H1 (cell line): ENCODE data around the gene TNNC1. TPM values are rescaled to one million over a fixed set of nuclear protein-coding genes. Genes with fewer than 3 reads are reported as not detected.

ENCODE experiments used
- CTCF ChIA-PET: fragments of 300-600 bp; sonication (Branson Sonifier 250); formaldehyde crosslinking; loops from one replicate; lab custom pipeline; 2021; ENCODE audit not compliant: partially characterized antibody; lab: Charles Lee
- POLR2A ChIA-PET: fragments of 300-600 bp; sonication (Branson Sonifier 250); formaldehyde crosslinking; loops from one replicate; lab custom pipeline; 2021; ENCODE audit warnings: inconsistent platforms; ENCODE audit not compliant: partially characterized antibody; lab: Charles Lee
- DNase-seq, 2 experiments: peaks; one replicate each; pipeline versions ENCODE4 v3.0.0 to v3.0.0-alpha.2; 2010 to 2022; ENCODE audit warnings: low spot score in 2 of 2, low read depth in 1 of 2, mixed read lengths in 1 of 2
- FAIRE-seq: peaks from 2 replicates; lab custom pipeline; 2011; peaks lifted over from hg19 to GRCh38; lab: Jason Lieb, UNC
- H2AFZ ChIP-seq: 2 replicates; pipeline ENCODE4 v1.8.1; 2012; ENCODE audit warnings: low read length, inconsistent platforms
- H2AK5ac ChIP-seq: 2 replicates; pipeline ENCODE4 v1.6.1; 2013; ENCODE audit warnings: low read depth, low read length
- H2BK120ac ChIP-seq: replicated peaks from 2 replicates; pipeline ENCODE3; 2013; ENCODE audit warnings: low read depth, low read length, inconsistent platforms
- H2BK12ac ChIP-seq: 2 replicates; pipeline ENCODE4 v1.6.1; 2013; ENCODE audit warnings: low read depth, low read length
- H2BK15ac ChIP-seq: 2 replicates; pipeline ENCODE4 v1.6.1; 2013; ENCODE audit warnings: low read length
- H2BK20ac ChIP-seq: 2 replicates; pipeline ENCODE4 v1.6.1; 2013; ENCODE audit warnings: low read length
- H2BK5ac ChIP-seq: 2 replicates; pipeline ENCODE4 v1.6.1; 2013; ENCODE audit warnings: low read depth, low read length
- H3K14ac ChIP-seq: 2 replicates; pipeline ENCODE4 v1.6.1; 2013; ENCODE audit warnings: inconsistent platforms; ENCODE audit not compliant: insufficient read length
- H3K18ac ChIP-seq: 2 replicates; pipeline ENCODE4 v1.6.1; 2013; ENCODE audit warnings: low read length; ENCODE audit errors: extremely low read depth
- H3K23ac ChIP-seq: 2 replicates; pipeline ENCODE4 v1.6.1; 2013; ENCODE audit warnings: inconsistent platforms; ENCODE audit not compliant: insufficient read length
- H3K23me2 ChIP-seq: 2 replicates; pipeline ENCODE4 v1.6.1; 2013; ENCODE audit warnings: low read depth, low read length
- H3K27ac ChIP-seq: 2 replicates; pipeline ENCODE4 v1.6.1; 2011; ENCODE audit warnings: low read depth, low read length, inconsistent platforms
- H3K27me3 ChIP-seq, 4 experiments: replicated peaks in 1 of 4; 1 replicate in 1 of 4; 2 replicates in 3 of 4; pipeline versions ENCODE4 v1.6.1 to v1.8.1; 2011 to 2013; ENCODE audit warnings: low read length in 3 of 4, mild to moderate bottlenecking in 3 of 4, inconsistent platforms in 2 of 4, mixed read lengths in 2 of 4, moderate library complexity in 1 of 4; ENCODE audit not compliant: control insufficient read depth in 3 of 4, insufficient read depth in 3 of 4; ENCODE audit errors: extremely low read depth in 1 of 4
- H3K36me3 ChIP-seq, 4 experiments: 2 replicates each; pipeline versions ENCODE4 v1.6.1 to v1.8.1; 2011 to 2013; ENCODE audit warnings: mild to moderate bottlenecking in 4 of 4, low read length in 3 of 4, moderate library complexity in 2 of 4, control low read depth in 1 of 4, inconsistent platforms in 1 of 4; ENCODE audit not compliant: insufficient read depth in 4 of 4, control insufficient read depth in 2 of 4
- H3K4ac ChIP-seq: replicated peaks from 2 replicates; pipeline ENCODE3; 2013; ENCODE audit warnings: low read length, low read depth, mixed read lengths, inconsistent platforms; ENCODE audit not compliant: insufficient read length
- H3K4me1 ChIP-seq, 4 experiments: replicated peaks in 1 of 4; 1 replicate in 1 of 4; 2 replicates in 3 of 4; pipeline versions ENCODE4 v1.6.1 to v1.8.1; 2011 to 2013; ENCODE audit warnings: low read length in 3 of 4, inconsistent platforms in 2 of 4, mixed read lengths in 1 of 4; ENCODE audit not compliant: insufficient read depth in 4 of 4, control insufficient read depth in 3 of 4
- H3K4me2 ChIP-seq, 2 experiments: 2 replicates each; pipeline versions ENCODE4 v1.6.1 to v1.8.1; 2011 to 2013; ENCODE audit warnings: low read depth in 2 of 2, low read length in 2 of 2, control low read depth in 1 of 2, inconsistent platforms in 1 of 2, mild to moderate bottlenecking in 1 of 2; ENCODE audit not compliant: insufficient read depth in 1 of 2
- H3K4me3 ChIP-seq, 4 experiments: fragments of 200-600, 300-600 bp in 1 of 4; sonication (generic), shearing (Covaris generic), sonication (Bioruptor Twin) in 1 of 4; 2 replicates each; pipeline versions ENCODE4 v1.5.1 to v1.8.1; 2011 to 2016; ENCODE audit warnings: low read length in 4 of 4, low read depth in 3 of 4, control low read depth in 2 of 4, inconsistent platforms in 2 of 4, mild to moderate bottlenecking in 2 of 4, mixed read lengths in 1 of 4, moderate library complexity in 1 of 4; ENCODE audit not compliant: insufficient read depth in 2 of 4; ENCODE audit errors: extremely low read depth in 1 of 4
- H3K56ac ChIP-seq: replicated peaks from 2 replicates; pipeline ENCODE3; 2013; ENCODE audit warnings: low read depth, mild to moderate bottlenecking, mixed read lengths, low read length, inconsistent platforms; ENCODE audit not compliant: insufficient read length
- H3K79me1 ChIP-seq: 2 replicates; pipeline ENCODE4 v1.6.1; 2013; ENCODE audit warnings: low read depth, low read length, control low read depth
- H3K79me2 ChIP-seq, 2 experiments: 2 replicates each; pipeline versions ENCODE4 v1.6.1 to v1.8.1; 2012 to 2013; ENCODE audit warnings: low read length in 2 of 2, mild to moderate bottlenecking in 2 of 2, inconsistent platforms in 1 of 2; ENCODE audit not compliant: insufficient read depth in 2 of 2, control insufficient read depth in 1 of 2
- H3K9ac ChIP-seq, 4 experiments: replicated peaks in 1 of 4; 1 replicate in 1 of 4; 2 replicates in 3 of 4; pipeline versions ENCODE4 v1.6.1 to v1.8.1; 2011 to 2013; ENCODE audit warnings: low read depth in 3 of 4, low read length in 3 of 4, control low read depth in 2 of 4, mild to moderate bottlenecking in 2 of 4, moderate library complexity in 2 of 4, inconsistent platforms in 1 of 4; ENCODE audit errors: extremely low read depth in 1 of 4
- H3K9me3 ChIP-seq, 2 experiments: 2 replicates each; pipeline versions ENCODE4 v1.6.1 to v1.8.1; 2012 to 2013; ENCODE audit warnings: mild to moderate bottlenecking in 2 of 2, moderate library complexity in 2 of 2, control low read depth in 1 of 2, inconsistent platforms in 1 of 2, low read depth in 1 of 2, low read length in 1 of 2, mixed read lengths in 1 of 2; ENCODE audit not compliant: insufficient read depth in 2 of 2
- H4K20me1 ChIP-seq, 2 experiments: replicated peaks in 1 of 2; 2 replicates each; pipeline versions ENCODE3 to v1.8.1; 2011 to 2013; ENCODE audit warnings: inconsistent platforms in 2 of 2, low read length in 2 of 2, mild to moderate bottlenecking in 1 of 2; ENCODE audit not compliant: insufficient read depth in 2 of 2, control insufficient read depth in 1 of 2
- H4K5ac ChIP-seq: 2 replicates; pipeline ENCODE4 v1.6.1; 2013; ENCODE audit warnings: low read length, low read depth, mixed read lengths, inconsistent platforms; ENCODE audit not compliant: insufficient read length
- H4K8ac ChIP-seq: 2 replicates; pipeline ENCODE4 v1.8.0; 2013; ENCODE audit warnings: mild to moderate bottlenecking, moderate library complexity, low read length, inconsistent platforms; ENCODE audit not compliant: insufficient read depth; ENCODE audit errors: extremely low read depth
- H4K91ac ChIP-seq: replicated peaks from 2 replicates; pipeline ENCODE3; 2013; ENCODE audit warnings: low read length, mixed read lengths, inconsistent platforms; ENCODE audit not compliant: insufficient read length
- BRCA1 ChIP-seq: IDR thresholded peaks from 2 replicates; pipeline ENCODE4 v1.6.1; 2012; ENCODE audit warnings: low read depth, low read length, improper control_type of control experiment
- CEBPB ChIP-seq: IDR thresholded peaks from 2 replicates; pipeline ENCODE4 v1.6.1; 2012; ENCODE audit warnings: low read depth, low read length
- EGR1 ChIP-seq: IDR thresholded peaks from 2 replicates; pipeline ENCODE4 v1.6.1; 2011; ENCODE audit warnings: low read depth, low read length, borderline replicate concordance
- GTF2F1 ChIP-seq: IDR thresholded peaks from 2 replicates; pipeline ENCODE4 v1.6.1; 2012; ENCODE audit warnings: low read depth, low read length, improper control_type of control experiment, borderline replicate concordance
- JUND ChIP-seq: IDR thresholded peaks from 2 replicates; pipeline ENCODE4 v1.6.1; 2011; ENCODE audit warnings: mild to moderate bottlenecking, improper control_type of control experiment, low read length
- RBBP5 ChIP-seq: IDR thresholded peaks from 2 replicates; pipeline ENCODE4 v1.7.1; 2012; ENCODE audit warnings: low read depth, mild to moderate bottlenecking, inconsistent platforms, low read length, moderate library complexity, borderline replicate concordance
- SP4 ChIP-seq: IDR thresholded peaks from 2 replicates; pipeline ENCODE4 v1.6.1; 2012; ENCODE audit warnings: low read length, inconsistent platforms
- SRF ChIP-seq: IDR thresholded peaks from 2 replicates; pipeline ENCODE4 v1.6.1; 2011; ENCODE audit warnings: mild to moderate bottlenecking, low read depth, low read length, moderate library complexity
- TAF7 ChIP-seq: optimal IDR thresholded peaks from 2 replicates; pipeline ENCODE3; 2011; ENCODE audit warnings: low read depth, mild to moderate bottlenecking, inconsistent platforms, low read length, moderate library complexity, borderline replicate concordance
- ZNF274 ChIP-seq: IDR thresholded peaks from 2 replicates; pipeline ENCODE4 v1.7.0; 2012; ENCODE audit warnings: low read length, borderline replicate concordance; ENCODE audit errors: extremely low read depth
- WGBS, 2 experiments: shearing (Covaris generic) in 1 of 2; methylation state at CpG; one replicate each; pipeline versions ENCODE4 v1.1.6 to v1.1.7; 2013 to 2015; ENCODE audit warnings: low lambda C conversion rate in 2 of 2, mixed read lengths in 2 of 2, inconsistent platforms in 1 of 2, low coverage in 1 of 2, missing lambda C conversion rate in 1 of 2; ENCODE audit not compliant: insufficient replicate concordance in 2 of 2, insufficient coverage in 1 of 2, insufficient read length in 1 of 2; ENCODE audit errors: extremely low coverage in 1 of 2, missing lambda C conversion rate in 1 of 2; 5-methylcytosine and 5-hydroxymethylcytosine counted together
- polyA plus RNA-seq, 7 experiments: library from polyadenylated mRNA; depleted of rRNA in 3 of 7; stranded (reverse) in 5 of 7; unstranded in 2 of 7; fragments of >200 nt in 5 of 7; fragments of 200-250 nt in 2 of 7; gene quantifications; 1 replicate in 5 of 7; 2 replicates in 1 of 7; 4 replicates in 1 of 7; pipeline versions ENCODE4 v1.2.1 to v1.2.3, GENCODE V29; 2011 to 2013; ENCODE audit warnings: missing spikeins in 2 of 7, mixed read lengths in 2 of 7
- total RNA-seq: library from RNA; stranded (reverse); fragmentation: NEBNext Ultra II Directional; extraction: Animal tissue kit (Norgen Biotek cat#: 25700); gene quantifications from 2 replicates; pipeline ENCODE4 v1.2.1, GENCODE V29; 2021
- TF ChIP-seq, protein P1 (sequence below): IDR thresholded peaks from 2 replicates; pipeline ENCODE4 v1.6.1; 2011; ENCODE audit warnings: low read length, improper control_type of control experiment

TNNC1 gene
- total and polyA plus RNA-seq, 2 of the 8 experiments (the other 6 are each of a cell fraction or from before 2014, with no cell fraction given): 5.8 to 16.4 TPM

DNA sequence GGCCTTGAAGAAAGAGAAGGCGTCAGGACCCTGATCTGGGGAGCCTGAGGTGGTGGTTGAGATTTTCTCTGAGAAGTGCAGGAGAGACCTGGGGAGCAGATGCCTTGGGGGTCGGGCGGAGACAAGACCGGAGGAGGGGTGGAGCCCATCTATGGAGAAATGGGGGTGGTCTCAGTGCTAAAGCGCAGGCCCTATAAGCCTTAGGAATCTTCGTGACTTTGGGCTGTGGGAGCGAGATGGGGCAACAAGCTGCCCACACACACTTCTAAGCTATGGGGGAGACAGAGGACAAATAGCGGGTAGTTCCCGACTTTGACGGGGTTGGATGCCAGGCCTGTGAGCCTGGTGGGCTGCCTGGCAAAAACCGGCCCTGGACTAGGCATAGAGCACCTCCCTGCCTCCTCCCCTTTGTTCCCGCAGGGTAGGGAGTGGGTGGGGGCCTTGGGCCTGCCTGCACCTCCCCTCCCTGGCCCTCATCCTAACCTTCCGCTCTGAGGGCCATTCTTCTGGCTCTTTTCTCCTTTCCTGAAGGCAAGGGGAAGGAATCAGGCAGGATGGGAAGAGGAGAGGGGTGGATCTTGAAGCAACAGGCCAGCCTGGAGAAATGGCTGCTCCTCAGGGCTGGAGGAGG, 2.4 kb upstream of the TNNC1 start:
- no peak overlapping the region for H3K23ac ChIP-seq
- peaks cover 12 to 32% (median 19%) of the 10 kb centered on the region in 4 experiments for H3K36me3 ChIP-seq
- H3K9ac ChIP-seq: peak overlapping the region in 3 of 4 experiments; percentile 74 to 80 (median 77); a peak in 5 of 7 replicates
- no peak overlapping the region for H2AFZ ChIP-seq
- DNase-seq (peak in 1 of 2 experiments; percentile 63), FAIRE-seq (no peak)
- H3K4me3 ChIP-seq: peak overlapping the region; percentile 63 to 98 (median 87)
- no peaks in the 10 kb centered on the region for H3K27me3 ChIP-seq
- peak overlapping the region; percentile 42 for H4K5ac ChIP-seq
- peak overlapping the region; percentile 40 for H4K91ac ChIP-seq
- H3K79me2 ChIP-seq: peaks cover 0 to 23% of the 10 kb centered on the region in 2 experiments; a peak in 2 of 4 replicates
- peak overlapping the region; percentile 60; the same call in 1 of the 2 replicates for H3K18ac ChIP-seq
- H3K4ac ChIP-seq: peak overlapping the region; percentile 73
- H3K79me1 ChIP-seq: no peaks in the 10 kb centered on the region; the same call in 1 of the 2 replicates
- no peak overlapping the region for H3K56ac ChIP-seq
- H4K20me1 ChIP-seq: no peaks in the 10 kb centered on the region
- peak overlapping the region; percentile 9; the same call in 1 of the 2 replicates for H2BK15ac ChIP-seq
- no peak overlapping the region for H2BK20ac ChIP-seq
- ChIA-PET POLR2A (interaction anchor here (0.9 to 2.5 kb wide), 9 partner anchors 10 to 250 kb away, joined by 3 to 7 read pairs (median 3); partner anchors contain the start of genes GLT8D1, SPCS1 and UQCC5), CTCF (interaction anchor here (0.8 to 5.9 kb wide), 7 partner anchors 10 to 69 kb away, joined by 3 to 45 read pairs (median 5); partner anchors contain the start of gene SEMA3G)
- H2BK12ac ChIP-seq: 0 out of 2 replicates have a peak overlapping the region, but pooled peaks have one; percentile 35
- peaks cover 0 to 24% (median 8%) of the 10 kb centered on the region in 4 experiments; a peak in 6 of 7 replicates for H3K4me1 ChIP-seq
- no peak overlapping the region; the same call in 1 of the 2 replicates for H3K27ac ChIP-seq
- no peaks in the 10 kb centered on the region for H3K9me3 ChIP-seq
- peak overlapping the region; percentile 54; the same call in 1 of the 2 replicates for H2AK5ac ChIP-seq
- peak overlapping the region; percentile 79 to 95 for H3K4me2 ChIP-seq
- H3K14ac ChIP-seq: no peak overlapping the region
- H2BK5ac ChIP-seq: peak overlapping the region; percentile 32; the same call in 1 of the 2 replicates
- H4K8ac ChIP-seq: peak overlapping the region; percentile 57
- H2BK120ac ChIP-seq: no peak overlapping the region
- H3K23me2 ChIP-seq: peaks cover 8% of the 10 kb centered on the region
- 6% methylated on average over 11 of the region's 13 CpGs; no CpG with 5 or more reads in 1 of the 2 experiments for WGBS, 2 experiments
- TF ChIP-seq SRF: no peak
- no peak for TF ChIP-seq CEBPB
- TF ChIP-seq RBBP5: no peak
- no peak for TF ChIP-seq EGR1
- TF ChIP-seq GTF2F1: no peak
- no peak for TF ChIP-seq BRCA1
- TF ChIP-seq, protein P1, sequence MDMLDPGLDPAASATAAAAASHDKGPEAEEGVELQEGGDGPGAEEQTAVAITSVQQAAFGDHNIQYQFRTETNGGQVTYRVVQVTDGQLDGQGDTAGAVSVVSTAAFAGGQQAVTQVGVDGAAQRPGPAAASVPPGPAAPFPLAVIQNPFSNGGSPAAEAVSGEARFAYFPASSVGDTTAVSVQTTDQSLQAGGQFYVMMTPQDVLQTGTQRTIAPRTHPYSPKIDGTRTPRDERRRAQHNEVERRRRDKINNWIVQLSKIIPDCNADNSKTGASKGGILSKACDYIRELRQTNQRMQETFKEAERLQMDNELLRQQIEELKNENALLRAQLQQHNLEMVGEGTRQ: no peak
- no peak for TF ChIP-seq ZNF274
- no peak for TF ChIP-seq SP4
- TF ChIP-seq TAF7: peak; percentile 49
- TF ChIP-seq JUND: no peak
